Left ventricle myocardium inferior (tissue), 1 donor: ENCODE data around the gene HJV. TPM values are rescaled to one million over a fixed set of nuclear protein-coding genes. Genes with fewer than 3 reads are reported as not detected.
"Not testable (repeated sequence)": the region's sequence is repeated elsewhere in the genome, so short reads cannot be mapped to it uniquely, and the experiment has no call there.

Experiments
- DNase-seq: peaks from one replicate; pipeline ENCODE4 v3.0.0-alpha.2; 2020
- H3K27ac ChIP-seq: fragments of 200-600 bp; replicated peaks from 2 replicates; pipeline ENCODE4 v1.8.0; 2021
- H3K27me3 ChIP-seq: fragments of 200-600 bp; 2 replicates; pipeline ENCODE4 v1.8.0; 2021; ENCODE audit warnings: low read depth
- H3K36me3 ChIP-seq: fragments of 200-600 bp; 2 replicates; pipeline ENCODE4 v1.8.0; 2021
- H3K4me1 ChIP-seq: fragments of 200-600 bp; 2 replicates; pipeline ENCODE4 v1.8.0; 2021
- H3K4me3 ChIP-seq: fragments of 200-600 bp; 2 replicates; pipeline ENCODE4 v1.8.0; 2021; ENCODE audit warnings: mild to moderate bottlenecking, moderate library complexity
- H3K9me3 ChIP-seq: fragments of 200-600 bp; replicated peaks from 2 replicates; pipeline ENCODE4 v1.8.0; 2021
- CTCF ChIP-seq: fragments of 200-600 bp; IDR thresholded peaks from 2 replicates; pipeline ENCODE4 v1.8.0; 2021; ENCODE audit warnings: antibody characterized with exemption, mild to moderate bottlenecking, borderline replicate concordance
- intact Hi-C: fragments of 100-400 bp; cut with micrococcal nuclease; formaldehyde crosslinking; loops from one replicate; pipeline ENCODE4 v1.11.0; 2022
- total RNA-seq: library from RNA; stranded (reverse); fragmentation: NEBNext Ultra II Directional; extraction: Animal tissue kit (Norgen Biotek cat#: 25700); gene quantifications from one replicate; pipeline ENCODE4 v1.2.1, GENCODE V29; 2021
- donor health status: DM: no; HTN: yes; CAD: no; lungs with severe emphysema.

The HJV gene
- total RNA-seq, 1 donor from 2014 or later, result 90.3 TPM

- Histone ChIP-seq H3K36me3 (no peaks in the 10 kb centered on the region), H3K27ac (no peak overlapping the region), H3K9me3 (no peaks in the 10 kb centered on the region), H3K27me3 (no peaks in the 10 kb centered on the region), H3K4me1 (no peaks in the 10 kb centered on the region), H3K4me3 (no peak overlapping the region)
- DNase-seq, result no peak
- TF ChIP-seq CTCF, result no peak
- intact Hi-C loops, result no loop called here
Measured at GRCh38 chr1:146049436-146049835, 27.9 kb upstream of the HJV start.

GRCh38 chr1:146048514-146049115 lies 27.1 kb upstream of the HJV start:
- H3K9me3 ChIP-seq, H3K4me1 ChIP-seq, H3K4me3 ChIP-seq, DNase-seq, H3K27me3 ChIP-seq, H3K27ac ChIP-seq, intact Hi-C loops, H3K36me3 ChIP-seq: not testable (repeated sequence)

- H3K4me1 ChIP-seq, result no peaks in the 10 kb centered on the region
- no peak for DNase-seq
- intact Hi-C loops, result no loop called here
- H3K9me3 ChIP-seq, result no peaks in the 10 kb centered on the region
- no peaks in the 10 kb centered on the region for H3K36me3 ChIP-seq
- no peaks in the 10 kb centered on the region for H3K27me3 ChIP-seq
- H3K27ac ChIP-seq, result no peak overlapping the region
- no peak overlapping the region for H3K4me3 ChIP-seq
- no peak for TF ChIP-seq CTCF
Measured at GRCh38 chr1:146046664-146047063, 25.1 kb upstream of the HJV start.

GRCh38 chr1:146039844-146040194 lies 18.3 kb upstream of the HJV start:
- Histone ChIP-seq H3K36me3 (no peaks in the 10 kb centered on the region), H3K27ac (peak overlapping the region; percentile 87), H3K9me3 (no peaks in the 10 kb centered on the region), H3K4me3 (peak overlapping the region; percentile 69), H3K27me3 (no peaks in the 10 kb centered on the region), H3K4me1 (peaks cover 31% of the 10 kb centered on the region)
- no peak for TF ChIP-seq CTCF
- intact Hi-C loops, result no loop called here
- no peak for DNase-seq

- no peaks in the 10 kb centered on the region for H3K36me3 ChIP-seq
- no peaks in the 10 kb centered on the region for H3K9me3 ChIP-seq
- peak; percentile 77 for DNase-seq
- intact Hi-C loops, result no loop called here
- peak overlapping the region; percentile 69 for H3K4me3 ChIP-seq
- no peak for TF ChIP-seq CTCF
- peaks cover 31% of the 10 kb centered on the region for H3K4me1 ChIP-seq
- H3K27ac ChIP-seq, result peak overlapping the region; percentile 87
- no peaks in the 10 kb centered on the region for H3K27me3 ChIP-seq
Measured at GRCh38 chr1:146036965-146037646, 15.6 kb upstream of the HJV start.

GRCh38 chr1:146036241-146036964 lies 14.9 kb upstream of the HJV start:
- no peak for TF ChIP-seq CTCF
- no peak for DNase-seq
- Histone ChIP-seq H3K27ac (peak overlapping the region; percentile 87), H3K4me3 (peak overlapping the region; percentile 69), H3K9me3 (no peaks in the 10 kb centered on the region), H3K27me3 (no peaks in the 10 kb centered on the region), H3K36me3 (no peaks in the 10 kb centered on the region), H3K4me1 (peaks cover 31% of the 10 kb centered on the region)
- intact Hi-C loops, result no loop called here
